GM19099 (cell line): ENCODE data around the gene PRRC1.

Experiments used
- POLR2A ChIP-seq: IDR thresholded peaks from 3 replicates; pipeline ENCODE4 v1.6.1; 2011; ENCODE audit warnings: low read depth; ENCODE audit not compliant: insufficient read length; ENCODE audit errors: extremely low read depth

Gene PRRC1

GRCh38 chr5:127564002-127564769 lies 46.7 kb downstream of the PRRC1 start:
- TF ChIP-seq POLR2A: no peak

GRCh38 chr5:127565586-127566270 lies 48.3 kb downstream of the PRRC1 start:
- no peak for TF ChIP-seq POLR2A

GRCh38 chr5:127567026-127567768 lies 49.8 kb downstream of the PRRC1 start:
- no peak for TF ChIP-seq POLR2A

GRCh38 chr5:127568166-127568565 lies 50.7 kb downstream of the PRRC1 start:
- no peak for TF ChIP-seq POLR2A

- TF ChIP-seq POLR2A: no peak
These were observed 54.1 kb downstream of the PRRC1 start for GRCh38 chr5:127571314-127572131.

- no peak for TF ChIP-seq POLR2A
These were observed 55.5 kb downstream of the PRRC1 start for GRCh38 chr5:127572930-127573329.

- no peak for TF ChIP-seq POLR2A
These were observed 57.6 kb downstream of the PRRC1 start for GRCh38 chr5:127574852-127575679.

GRCh38 chr5:127577458-127577857 lies 60.0 kb downstream of the PRRC1 start:
- no peak for TF ChIP-seq POLR2A

GRCh38 chr5:127580731-127581130 lies 63.3 kb downstream of the PRRC1 start:
- TF ChIP-seq POLR2A: no peak

GRCh38 chr5:127581450-127581849 lies 64.0 kb downstream of the PRRC1 start:
- no peak for TF ChIP-seq POLR2A

- TF ChIP-seq POLR2A: no peak
These were observed 65.4 kb downstream of the PRRC1 start for GRCh38 chr5:127582773-127583370.

GRCh38 chr5:127583866-127584265 lies 66.4 kb downstream of the PRRC1 start:
- no peak for TF ChIP-seq POLR2A

GRCh38 chr5:127585661-127586060 lies 68.2 kb downstream of the PRRC1 start:
- peak; percentile 45 for TF ChIP-seq POLR2A
